ENCODE results near the gene ROPN1L. TPM values are rescaled to one million over a fixed set of nuclear protein-coding genes. Genes with fewer than 3 reads are reported as not detected.

The ROPN1L gene
- total and polyA plus RNA-seq, 2 of the 8 experiments (the other 6 are each of a cell fraction or from before 2014, with no cell fraction given): 0.24 to 0.73 TPM

DNA sequence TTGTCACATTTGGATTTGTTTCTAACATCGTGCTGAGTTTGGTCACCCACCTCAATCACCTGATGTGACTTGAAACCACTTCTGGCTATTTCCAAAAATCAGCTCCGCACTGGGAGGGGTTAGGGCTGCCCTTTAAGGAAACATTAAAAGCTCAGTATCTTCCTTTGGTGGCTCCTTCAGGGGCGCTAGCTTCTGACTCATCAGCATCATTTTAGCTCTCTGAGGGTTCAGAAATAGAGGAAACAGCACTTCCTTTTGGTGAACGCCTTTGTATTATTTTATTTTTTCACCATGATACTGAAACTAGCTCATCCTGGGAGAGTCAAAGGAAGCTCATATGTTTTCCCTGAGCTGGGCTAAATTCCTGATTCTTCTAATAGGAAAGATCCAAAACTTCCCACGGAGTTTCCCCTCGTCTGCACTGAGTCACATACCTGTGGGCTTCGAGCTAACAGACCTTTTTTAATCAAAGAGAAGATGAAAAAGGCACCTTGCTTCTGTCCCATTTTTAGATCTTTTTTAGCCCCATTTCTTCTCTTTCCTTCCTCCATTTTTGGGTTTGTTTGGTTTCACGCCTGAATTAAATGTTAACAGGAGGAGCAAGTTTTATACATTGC lies 48.2 kb downstream of the ROPN1L start:
- CTCF ChIA-PET (ENCODE audit: partially characterized antibody): interaction anchor here (0.8 to 6.9 kb wide), 9 partner anchors 11 to 199 kb away, joined by 3 to 80 read pairs (median 5); no protein-coding TSS in a partner anchor
- Histone ChIP-seq H3K4me1 (replicated peaks in 1 of 4; ENCODE audit: control insufficient read depth in 3 of 4, insufficient read depth in 4 of 4, low read length in 3 of 4) (peaks cover 0 to 5% (median 0%) of the 10 kb centered on the region in 4 experiments; a peak in 2 of 7 replicates), H2BK5ac (ENCODE audit: low read depth, low read length) (no peak overlapping the region), H3K9ac (replicated peaks in 1 of 4; ENCODE audit: extremely low read depth in 1 of 4, low read depth in 3 of 4, low read length in 3 of 4) (no peak overlapping the region), H2BK20ac (ENCODE audit: low read length) (no peak overlapping the region), H3K36me3 (ENCODE audit: control insufficient read depth in 2 of 4, insufficient read depth in 4 of 4, low read length in 3 of 4) (no peaks in the 10 kb centered on the region), H3K4me2 (ENCODE audit: insufficient read depth in 1 of 2, low read depth in 2 of 2, low read length in 2 of 2) (no peak overlapping the region), H2AFZ (ENCODE audit: low read length) (no peak overlapping the region; the same call in 1 of the 2 replicates), H4K5ac (ENCODE audit: insufficient read length, low read depth, low read length) (no peak overlapping the region), H4K20me1 (replicated peaks in 1 of 2; ENCODE audit: control insufficient read depth in 1 of 2, insufficient read depth in 2 of 2, low read length in 2 of 2) (no peaks in the 10 kb centered on the region), H3K27ac (ENCODE audit: low read depth, low read length) (no peak overlapping the region), H4K8ac (ENCODE audit: extremely low read depth, insufficient read depth, low read length) (no peak overlapping the region), H4K91ac (replicated peaks; ENCODE audit: insufficient read length, low read length) (no peak overlapping the region), H3K9me3 (ENCODE audit: insufficient read depth in 2 of 2, low read depth in 1 of 2, low read length in 1 of 2) (peaks cover 11 to 20% of the 10 kb centered on the region in 2 experiments), H3K56ac (replicated peaks; ENCODE audit: insufficient read length, low read depth, low read length) (no peak overlapping the region), H2BK12ac (ENCODE audit: low read depth, low read length) (no peak overlapping the region), H3K18ac (ENCODE audit: extremely low read depth, low read length) (no peak overlapping the region), H3K79me2 (ENCODE audit: control insufficient read depth in 1 of 2, insufficient read depth in 2 of 2, low read length in 2 of 2) (no peaks in the 10 kb centered on the region), H3K14ac (ENCODE audit: insufficient read length) (no peak overlapping the region), H3K23me2 (ENCODE audit: low read depth, low read length) (no peaks in the 10 kb centered on the region), H3K23ac (ENCODE audit: insufficient read length) (no peak overlapping the region), H2BK120ac (replicated peaks; ENCODE audit: low read depth, low read length) (no peak overlapping the region), H2AK5ac (ENCODE audit: low read depth, low read length) (no peak overlapping the region), H3K27me3 (replicated peaks in 1 of 4; ENCODE audit: control insufficient read depth in 3 of 4, extremely low read depth in 1 of 4, insufficient read depth in 3 of 4, low read length in 3 of 4) (no peaks in the 10 kb centered on the region), H3K4ac (replicated peaks; ENCODE audit: insufficient read length, low read depth, low read length) (no peak overlapping the region), H3K79me1 (ENCODE audit: low read depth, low read length) (no peaks in the 10 kb centered on the region), H3K4me3 (ENCODE audit: extremely low read depth in 1 of 4, insufficient read depth in 2 of 4, low read depth in 3 of 4, low read length in 4 of 4) (no peak overlapping the region), H2BK15ac (ENCODE audit: low read length) (no peak overlapping the region)
- POLR2A ChIA-PET (ENCODE audit: partially characterized antibody): interaction anchor here (0.9 kb wide), 1 partner anchor 137 kb away, joined by 3 read pairs; the partner anchor contains the start of gene MARCHF6
- 87% methylated on average over 8 of the region's 8 CpGs; no CpG with 5 or more reads in 1 of the 2 experiments for WGBS, 2 experiments (ENCODE audit: extremely low coverage in 1 of 2, insufficient coverage in 1 of 2, insufficient read length in 1 of 2, insufficient replicate concordance in 2 of 2, low coverage in 1 of 2, low lambda C conversion rate in 2 of 2, missing lambda C conversion rate in 1 of 2)
- FAIRE-seq (no peak), DNase-seq (ENCODE audit: low read depth in 1 of 2, low spot score in 2 of 2) (no peak)
- TF ChIP-seq, protein P1, sequence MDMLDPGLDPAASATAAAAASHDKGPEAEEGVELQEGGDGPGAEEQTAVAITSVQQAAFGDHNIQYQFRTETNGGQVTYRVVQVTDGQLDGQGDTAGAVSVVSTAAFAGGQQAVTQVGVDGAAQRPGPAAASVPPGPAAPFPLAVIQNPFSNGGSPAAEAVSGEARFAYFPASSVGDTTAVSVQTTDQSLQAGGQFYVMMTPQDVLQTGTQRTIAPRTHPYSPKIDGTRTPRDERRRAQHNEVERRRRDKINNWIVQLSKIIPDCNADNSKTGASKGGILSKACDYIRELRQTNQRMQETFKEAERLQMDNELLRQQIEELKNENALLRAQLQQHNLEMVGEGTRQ (IDR thresholded peaks at IDR 0.05; ENCODE audit: low read length): no peak
- TF ChIP-seq EZH2 (IDR thresholded peaks at IDR 0.05; ENCODE audit: low read depth, low read length, severe bottlenecking) (no peak), ZNF274 (IDR thresholded peaks at IDR 0.05; ENCODE audit: borderline replicate concordance, extremely low read depth, low read length) (no peak), BCL11A (IDR thresholded peaks at IDR 0.05; ENCODE audit: low read depth in 2 of 2, low read length in 2 of 2) (no peak), MAFK (IDR thresholded peaks at IDR 0.05; ENCODE audit: low read depth, low read length) (no peak), SP1 (IDR thresholded peaks at IDR 0.05; ENCODE audit: low read depth, low read length) (no peak), HDAC2 (IDR thresholded peaks at IDR 0.05; ENCODE audit: borderline replicate concordance in 1 of 2, low read depth in 2 of 2, low read length in 2 of 2) (no peak), GTF2F1 (IDR thresholded peaks at IDR 0.05; ENCODE audit: borderline replicate concordance, low read depth, low read length) (no peak), SP4 (IDR thresholded peaks at IDR 0.05; ENCODE audit: low read length) (no peak), CHD1 (IDR thresholded peaks at IDR 0.05; ENCODE audit: low read depth, low read length) (no peak), RAD21 (IDR thresholded peaks at IDR 0.05 in 1 of 2, conservative IDR thresholded peaks at IDR 0.05 in 1 of 2; ENCODE audit: low read depth in 2 of 2, low read length in 2 of 2) (no peak)

Data from H1 (cell line).